DND-41 (cell line): Measurements from ENCODE around the gene EPB41L2.

Source experiments
- ATAC-seq: fragments of 200-7000 bp; cut with Tn5 transposase; 3 replicates; pipeline ENCODE4 v1.9.1; 2021; ENCODE audit warnings: low read depth; ENCODE audit not compliant: insufficient read depth
- DNase-seq: peaks from one replicate; pipeline ENCODE4 v3.0.0-alpha.2; 2020
- H2AFZ ChIP-seq: 2 replicates; pipeline ENCODE4 v1.6.0; 2012; ENCODE audit warnings: low read depth, low read length
- H3K27ac ChIP-seq: 2 replicates; pipeline ENCODE4 v1.5.1; 2012; ENCODE audit warnings: low read length, inconsistent platforms
- H3K27me3 ChIP-seq: fragments of 200-600 bp; sonication (generic); 2 replicates; pipeline ENCODE4 v1.6.0; 2012; ENCODE audit warnings: low read length, mild to moderate bottlenecking, inconsistent platforms; ENCODE audit not compliant: insufficient read depth, poor library complexity
- H3K36me3 ChIP-seq: 2 replicates; pipeline ENCODE4 v1.5.1; 2012; ENCODE audit warnings: low read length, inconsistent platforms; ENCODE audit not compliant: insufficient read depth
- H3K4me1 ChIP-seq: 2 replicates; pipeline ENCODE4 v1.5.1; 2012; ENCODE audit warnings: mild to moderate bottlenecking, low read length; ENCODE audit not compliant: insufficient read depth
- H3K4me2 ChIP-seq: 2 replicates; pipeline ENCODE4 v1.6.0; 2012; ENCODE audit warnings: mild to moderate bottlenecking, moderate library complexity, low read length, inconsistent platforms; ENCODE audit not compliant: insufficient read depth
- H3K4me3 ChIP-seq, 2 experiments: fragments of 200-600 bp in 1 of 2; shearing (Covaris generic) in 1 of 2; 2 replicates each; pipeline ENCODE4 v1.5.1; 2012 to 2016; ENCODE audit warnings: inconsistent platforms in 2 of 2, low read length in 2 of 2, mild to moderate bottlenecking in 2 of 2, low read depth in 1 of 2, moderate library complexity in 1 of 2
- H3K79me2 ChIP-seq: 2 replicates; pipeline ENCODE4 v1.6.0; 2012; ENCODE audit warnings: low read length, inconsistent platforms; ENCODE audit not compliant: insufficient read depth
- H3K9ac ChIP-seq: 2 replicates; pipeline ENCODE4 v1.6.0; 2012; ENCODE audit warnings: low read depth, mild to moderate bottlenecking, inconsistent platforms, low read length, moderate library complexity
- H3K9me3 ChIP-seq: 2 replicates; pipeline ENCODE4 v1.5.1; 2012; ENCODE audit warnings: low read length, moderate library complexity, mild to moderate bottlenecking, inconsistent platforms; ENCODE audit not compliant: insufficient read depth, severe bottlenecking
- H4K20me1 ChIP-seq: 2 replicates; pipeline ENCODE4 v1.6.0; 2012; ENCODE audit warnings: low read length; ENCODE audit not compliant: insufficient read depth
- CTCF ChIP-seq: IDR thresholded peaks from 2 replicates; pipeline ENCODE4 v1.5.1; 2012; ENCODE audit warnings: borderline replicate concordance, low read length, moderate library complexity, mild to moderate bottlenecking; ENCODE audit not compliant: poor library complexity, severe bottlenecking; ENCODE audit errors: extremely low read depth
- EZH2 ChIP-seq: IDR thresholded peaks from 3 replicates; pipeline ENCODE4 v1.6.1; 2012; ENCODE audit warnings: borderline replicate concordance, low read depth, mild to moderate bottlenecking, moderate library complexity, low read length, inconsistent platforms; ENCODE audit not compliant: severe bottlenecking

EPB41L2 gene

GRCh38 chr6:131053546-131054240 lies 9.4 kb downstream of the EPB41L2 start:
- no peak for TF ChIP-seq CTCF
- no peak for TF ChIP-seq EZH2
- Histone ChIP-seq H3K9me3 (peaks cover 39% of the 10 kb centered on the region), H3K27ac (no peak overlapping the region), H3K79me2 (peaks cover 89% of the 10 kb centered on the region), H4K20me1 (no peaks in the 10 kb centered on the region; the same call in 1 of the 2 replicates), H2AFZ (no peak overlapping the region), H3K27me3 (no peaks in the 10 kb centered on the region), H3K4me1 (no peaks in the 10 kb centered on the region), H3K9ac (no peak overlapping the region), H3K36me3 (peaks cover 14% of the 10 kb centered on the region), H3K4me3 (no peak overlapping the region), H3K4me2 (no peak overlapping the region)
- ATAC-seq: no peak
- no peak for DNase-seq

- Histone ChIP-seq H4K20me1 (no peaks in the 10 kb centered on the region; the same call in 1 of the 2 replicates), H3K4me3 (no peak overlapping the region), H3K79me2 (peaks cover 88% of the 10 kb centered on the region), H3K4me2 (no peak overlapping the region), H3K27me3 (no peaks in the 10 kb centered on the region), H3K9ac (no peak overlapping the region), H2AFZ (no peak overlapping the region), H3K36me3 (peaks cover 14% of the 10 kb centered on the region), H3K27ac (no peak overlapping the region), H3K4me1 (no peaks in the 10 kb centered on the region), H3K9me3 (peaks cover 38% of the 10 kb centered on the region)
- TF ChIP-seq CTCF: no peak
- no peak for TF ChIP-seq EZH2
- ATAC-seq (no peak), DNase-seq (no peak)
Measured at GRCh38 chr6:131052181-131052580, 10.9 kb downstream of the EPB41L2 start.

GRCh38 chr6:131051341-131051740 lies 11.7 kb downstream of the EPB41L2 start:
- TF ChIP-seq CTCF (no peak), EZH2 (no peak)
- H3K9me3 ChIP-seq: peaks cover 32% of the 10 kb centered on the region
- no peak overlapping the region for H3K4me2 ChIP-seq
- peaks cover 3% of the 10 kb centered on the region; the same call in 1 of the 2 replicates for H4K20me1 ChIP-seq
- ATAC-seq: no peak
- H3K4me1 ChIP-seq: no peaks in the 10 kb centered on the region
- H2AFZ ChIP-seq: no peak overlapping the region
- H3K79me2 ChIP-seq: peaks cover 88% of the 10 kb centered on the region
- H3K9ac ChIP-seq: no peak overlapping the region
- H3K27me3 ChIP-seq: no peaks in the 10 kb centered on the region
- no peak overlapping the region for H3K27ac ChIP-seq
- H3K36me3 ChIP-seq: peaks cover 14% of the 10 kb centered on the region
- H3K4me3 ChIP-seq: no peak overlapping the region
- no peak for DNase-seq
